Stimulated activated CD4-positive, alpha-beta T cell treated with anti-CD3 and anti-CD28 coated beads, TNF-alpha, amount 100 ng/mL, for 24 hours (primary cell): ENCODE results near the gene PITPNM3.

Experiments
- DNase-seq, 3 experiments: peaks; one replicate each; pipeline ENCODE4 v3.0.0-alpha.2; 2020; ENCODE audit warnings: low read depth in 3 of 3

Gene PITPNM3

GRCh38 chr17:6526362-6527152 lies 29.8 kb downstream of the PITPNM3 start:
- DNase-seq = no peak

GRCh38 chr17:6525731-6526130 lies 30.6 kb downstream of the PITPNM3 start:
- no peak for DNase-seq

GRCh38 chr17:6525141-6525540 lies 31.2 kb downstream of the PITPNM3 start:
- DNase-seq = no peak

- DNase-seq = no peak
These were observed 31.8 kb downstream of the PITPNM3 start for GRCh38 chr17:6524520-6524919.

GRCh38 chr17:6523809-6524355 lies 32.5 kb downstream of the PITPNM3 start:
- DNase-seq = no peak

- DNase-seq = no peak
These were observed 33.0 kb downstream of the PITPNM3 start for GRCh38 chr17:6523330-6523729.

GRCh38 chr17:6521586-6521985 lies 34.8 kb downstream of the PITPNM3 start:
- DNase-seq = no peak

GRCh38 chr17:6517062-6517461 lies 39.3 kb downstream of the PITPNM3 start:
- no peak for DNase-seq

GRCh38 chr17:6514371-6514770 lies 42.0 kb downstream of the PITPNM3 start:
- no peak for DNase-seq

GRCh38 chr17:6512552-6512951 lies 43.8 kb downstream of the PITPNM3 start:
- no peak for DNase-seq

GRCh38 chr17:6510321-6510977 lies 45.9 kb downstream of the PITPNM3 start:
- no peak for DNase-seq

- DNase-seq = no peak
These were observed 46.4 kb downstream of the PITPNM3 start for GRCh38 chr17:6509921-6510320.

- no peak for DNase-seq
These were observed 47.2 kb downstream of the PITPNM3 start for GRCh38 chr17:6509031-6509771.

- DNase-seq = no peak
These were observed 47.8 kb downstream of the PITPNM3 start for GRCh38 chr17:6508519-6509030.

- no peak for DNase-seq
These were observed 48.3 kb downstream of the PITPNM3 start for GRCh38 chr17:6508016-6508415.

GRCh38 chr17:6507535-6507934 lies 48.8 kb downstream of the PITPNM3 start:
- no peak for DNase-seq

- DNase-seq = no peak
These were observed 49.6 kb downstream of the PITPNM3 start for GRCh38 chr17:6506679-6507231.

- DNase-seq = no peak
These were observed 50.8 kb downstream of the PITPNM3 start for GRCh38 chr17:6505425-6506142.

GRCh38 chr17:6503641-6504195 lies 52.6 kb downstream of the PITPNM3 start:
- no peak for DNase-seq

GRCh38 chr17:6502871-6503509 lies 53.4 kb downstream of the PITPNM3 start:
- DNase-seq = no peak
